Neural cell (in vitro differentiated cells): ENCODE data around the gene LINC01488. TPM values are rescaled to one million over a fixed set of nuclear protein-coding genes. Genes with fewer than 3 reads are reported as not detected.

Source experiments
- H2AFZ ChIP-seq: fragments of 200-600, 300-800 bp; sonication (generic), shearing (Covaris generic); 2 replicates; pipeline ENCODE4 v1.6.0; 2014; ENCODE audit warnings: low read depth, mild to moderate bottlenecking, antibody characterized with exemption, low read length, moderate library complexity
- H3F3A ChIP-seq: fragments of 200-600 bp; shearing (Covaris generic); 2 replicates; pipeline ENCODE4 v1.6.1; 2016; ENCODE audit warnings: mild to moderate bottlenecking, moderate library complexity, mixed read lengths, antibody characterized with exemption, low read length; ENCODE audit not compliant: insufficient read depth, poor library complexity, severe bottlenecking
- H3K27ac ChIP-seq: fragments of 200-600, 300-800 bp; sonication (generic), shearing (Covaris generic); 2 replicates; pipeline ENCODE4 v1.5.1; 2014; ENCODE audit warnings: mild to moderate bottlenecking, low read length, moderate library complexity
- H3K27me3 ChIP-seq: fragments of 300-800, 200-600 bp; sonication (generic), shearing (Covaris generic); 2 replicates; pipeline ENCODE4 v1.6.0; 2014; ENCODE audit warnings: mild to moderate bottlenecking, low read depth, low read length, moderate library complexity; ENCODE audit not compliant: insufficient read depth
- H3K36me3 ChIP-seq: fragments of 300-800, 200-600 bp; sonication (generic), shearing (Covaris generic); 2 replicates; pipeline ENCODE4 v1.5.1; 2014; ENCODE audit warnings: mild to moderate bottlenecking, antibody characterized with exemption, low read length, moderate library complexity; ENCODE audit not compliant: insufficient read depth
- H3K4me2 ChIP-seq: fragments of 300-800, 200-600 bp; sonication (generic), shearing (Covaris generic); 2 replicates; pipeline ENCODE4 v1.6.0; 2014; ENCODE audit warnings: mild to moderate bottlenecking, low read length
- H3K4me3 ChIP-seq: fragments of 300-800, 200-600 bp; sonication (generic), shearing (Covaris generic); 2 replicates; pipeline ENCODE4 v1.5.1; 2014; ENCODE audit warnings: mild to moderate bottlenecking, low read length, moderate library complexity
- H3K79me2 ChIP-seq: fragments of 200-600 bp; shearing (Covaris generic); replicated peaks from 2 replicates; pipeline ENCODE4 v1.6.0; 2014; ENCODE audit warnings: mild to moderate bottlenecking, low read length, moderate library complexity; ENCODE audit not compliant: insufficient read depth
- H3K9ac ChIP-seq: fragments of 300-800, 200-600 bp; sonication (generic), shearing (Covaris generic); 2 replicates; pipeline ENCODE4 v1.6.1; 2016; ENCODE audit warnings: mild to moderate bottlenecking, low read length, mixed read lengths
- H3K9me2 ChIP-seq: fragments of 200-600 bp; shearing (Covaris generic); 2 replicates; pipeline ENCODE4 v1.6.1; 2016; ENCODE audit warnings: mild to moderate bottlenecking, low read length, mixed read lengths; ENCODE audit not compliant: insufficient read depth
- H3K9me3 ChIP-seq: fragments of 200-600, 300-800 bp; sonication (generic), shearing (Covaris generic); 2 replicates; pipeline ENCODE4 v1.6.1; 2016; ENCODE audit warnings: mild to moderate bottlenecking, mixed run types, low read length, moderate library complexity, mixed read lengths
- H4K20me1 ChIP-seq: fragments of 200-600 bp; shearing (Covaris generic); 2 replicates; pipeline ENCODE4 v1.6.1; 2016; ENCODE audit warnings: mild to moderate bottlenecking, mixed run types; ENCODE audit not compliant: insufficient read depth
- CTCF ChIP-seq: fragments of 450-650 bp; IDR thresholded peaks from 2 replicates; pipeline ENCODE4 v1.5.1; 2014; ENCODE audit warnings: antibody characterized with exemption, mild to moderate bottlenecking, moderate library complexity; ENCODE audit not compliant: poor library complexity, severe bottlenecking
- EP300 ChIP-seq: fragments of 450-650 bp; conservative IDR thresholded peaks from 2 replicates; pipeline ENCODE4 v1.6.1; 2014; ENCODE audit warnings: antibody characterized with exemption, mild to moderate bottlenecking, moderate library complexity; ENCODE audit not compliant: poor library complexity, severe bottlenecking
- EZH2 ChIP-seq: fragments of 200-600, 300-800 bp; shearing (Covaris generic), sonication (generic); IDR thresholded peaks from 2 replicates; pipeline ENCODE4 v1.6.1; 2014; ENCODE audit warnings: antibody characterized with exemption, low read length, borderline replicate concordance, mild to moderate bottlenecking; ENCODE audit not compliant: insufficient read depth, poor library complexity, severe bottlenecking
- MXI1 ChIP-seq: fragments of 450-650 bp; conservative IDR thresholded peaks from 2 replicates; pipeline ENCODE4 v1.6.1; 2014; ENCODE audit warnings: antibody characterized with exemption, mild to moderate bottlenecking; ENCODE audit not compliant: poor library complexity, severe bottlenecking
- POLR2AphosphoS5 ChIP-seq: IDR thresholded peaks from 2 replicates; pipeline ENCODE4 v1.6.1; 2012
- RAD21 ChIP-seq: fragments of 450-650 bp; conservative IDR thresholded peaks from 2 replicates; pipeline ENCODE4 v1.6.1; 2014; ENCODE audit warnings: antibody characterized with exemption, mild to moderate bottlenecking, moderate library complexity
- REST ChIP-seq: IDR thresholded peaks from 2 replicates; pipeline ENCODE4 v1.6.1; 2012; ENCODE audit warnings: borderline replicate concordance
- SMC3 ChIP-seq: fragments of 450-650 bp; conservative IDR thresholded peaks from 2 replicates; pipeline ENCODE4 v1.6.1; 2014; ENCODE audit warnings: antibody characterized with exemption, mild to moderate bottlenecking, moderate library complexity; ENCODE audit not compliant: poor library complexity
- TAF1 ChIP-seq: IDR thresholded peaks from 2 replicates; pipeline ENCODE4 v1.6.1; 2012; ENCODE audit warnings: low read depth
- polyA plus RNA-seq: library from polyadenylated mRNA; depleted of rRNA; stranded (reverse); fragments of >200 nt; gene quantifications from 2 replicates; pipeline ENCODE4 v1.2.3, GENCODE V29; 2014

LINC01488 gene
- polyA plus RNA-seq, 1 donor from 2014 or later, result not detected

GRCh38 chr11:69435161-69435986 is 46.1 kb upstream of the LINC01488 start:
- H3F3A ChIP-seq, result no peaks in the 10 kb centered on the region
- H3K27me3 ChIP-seq, result no peaks in the 10 kb centered on the region
- no peaks in the 10 kb centered on the region for H3K36me3 ChIP-seq
- no peak overlapping the region for H3K4me3 ChIP-seq
- no peak overlapping the region for H3K27ac ChIP-seq
- no peaks in the 10 kb centered on the region for H3K9me3 ChIP-seq
- H4K20me1 ChIP-seq, result no peaks in the 10 kb centered on the region
- H3K9ac ChIP-seq, result no peak overlapping the region
- TF ChIP-seq MXI1, result no peak
- no peak for TF ChIP-seq RAD21
- TF ChIP-seq REST, result no peak
- TF ChIP-seq EZH2, result no peak
- no peak for TF ChIP-seq CTCF
- no peak for TF ChIP-seq TAF1
- TF ChIP-seq SMC3, result no peak
- no peak for TF ChIP-seq POLR2AphosphoS5
- TF ChIP-seq EP300, result no peak
- H3K79me2 ChIP-seq, result no peaks in the 10 kb centered on the region
- H2AFZ ChIP-seq, result no peak overlapping the region
- H3K4me2 ChIP-seq, result no peak overlapping the region
- H3K9me2 ChIP-seq, result no peaks in the 10 kb centered on the region

GRCh38 chr11:69436041-69436982 is 45.2 kb upstream of the LINC01488 start:
- Histone ChIP-seq H3K9me2 (no peaks in the 10 kb centered on the region), H3K9ac (no peak overlapping the region), H3F3A (no peaks in the 10 kb centered on the region), H2AFZ (no peak overlapping the region), H3K27ac (no peak overlapping the region), H4K20me1 (no peaks in the 10 kb centered on the region), H3K9me3 (no peaks in the 10 kb centered on the region), H3K79me2 (no peaks in the 10 kb centered on the region), H3K36me3 (no peaks in the 10 kb centered on the region), H3K4me2 (no peak overlapping the region), H3K27me3 (no peaks in the 10 kb centered on the region), H3K4me3 (no peak overlapping the region)
- TF ChIP-seq POLR2AphosphoS5, result no peak
